ENCODE results near the gene RCSD1.

DNA sequence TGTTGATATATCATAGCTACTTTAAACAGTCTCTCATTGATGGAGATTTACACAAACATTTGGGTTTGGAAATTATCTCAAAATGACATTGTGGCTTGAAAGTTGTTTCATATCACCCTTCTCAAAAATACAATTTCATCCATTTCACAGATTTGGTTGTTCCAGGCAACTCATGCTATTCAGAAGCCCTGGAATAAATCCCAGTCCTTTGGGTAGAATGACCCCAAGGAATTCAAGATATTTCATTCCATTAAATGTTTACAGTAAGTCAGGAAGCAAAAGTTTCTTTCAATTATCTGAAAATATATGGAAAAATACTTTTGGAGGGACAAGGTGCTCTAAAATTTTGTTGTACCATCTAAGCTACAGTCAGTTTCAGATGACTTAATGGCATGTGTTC lies 118.9 kb downstream of the RCSD1 start:
- TF ChIP-seq, protein P1, sequence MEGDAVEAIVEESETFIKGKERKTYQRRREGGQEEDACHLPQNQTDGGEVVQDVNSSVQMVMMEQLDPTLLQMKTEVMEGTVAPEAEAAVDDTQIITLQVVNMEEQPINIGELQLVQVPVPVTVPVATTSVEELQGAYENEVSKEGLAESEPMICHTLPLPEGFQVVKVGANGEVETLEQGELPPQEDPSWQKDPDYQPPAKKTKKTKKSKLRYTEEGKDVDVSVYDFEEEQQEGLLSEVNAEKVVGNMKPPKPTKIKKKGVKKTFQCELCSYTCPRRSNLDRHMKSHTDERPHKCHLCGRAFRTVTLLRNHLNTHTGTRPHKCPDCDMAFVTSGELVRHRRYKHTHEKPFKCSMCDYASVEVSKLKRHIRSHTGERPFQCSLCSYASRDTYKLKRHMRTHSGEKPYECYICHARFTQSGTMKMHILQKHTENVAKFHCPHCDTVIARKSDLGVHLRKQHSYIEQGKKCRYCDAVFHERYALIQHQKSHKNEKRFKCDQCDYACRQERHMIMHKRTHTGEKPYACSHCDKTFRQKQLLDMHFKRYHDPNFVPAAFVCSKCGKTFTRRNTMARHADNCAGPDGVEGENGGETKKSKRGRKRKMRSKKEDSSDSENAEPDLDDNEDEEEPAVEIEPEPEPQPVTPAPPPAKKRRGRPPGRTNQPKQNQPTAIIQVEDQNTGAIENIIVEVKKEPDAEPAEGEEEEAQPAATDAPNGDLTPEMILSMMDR (IDR thresholded peaks at IDR 0.05; ENCODE audit: insufficient read depth, low read depth, low read length): no peak
- TF ChIP-seq EZH2 (IDR thresholded peaks at IDR 0.05; ENCODE audit: insufficient read depth, low read length): no peak

Data from astrocyte (in vitro differentiated cells and primary cell).